GM21360 (cell line): ENCODE measurements around the gene ST6GAL1.
"Not testable (repeated sequence)": the region's sequence is repeated elsewhere in the genome, so short reads cannot be mapped to it uniquely, and the experiment has no call there.

Experiments
- ATAC-seq: cut with Tn5 transposase; IDR thresholded peaks from one replicate; pipeline ENCODE4 v1.9.1; 2021; ENCODE audit warnings: mild to moderate bottlenecking, moderate library complexity; ENCODE audit not compliant: unreplicated experiment

ST6GAL1 gene

GRCh38 chr3:187042346-187042745 lies 112.0 kb downstream of the ST6GAL1 start:
- ATAC-seq: no peak

GRCh38 chr3:187042874-187043458 lies 112.6 kb downstream of the ST6GAL1 start:
- ATAC-seq: no peak

- ATAC-seq: peak; percentile 68
These were observed 113.9 kb downstream of the ST6GAL1 start for GRCh38 chr3:187044206-187044605.

GRCh38 chr3:187044867-187045552 lies 114.7 kb downstream of the ST6GAL1 start:
- no peak for ATAC-seq

GRCh38 chr3:187046033-187046432 lies 115.7 kb downstream of the ST6GAL1 start:
- ATAC-seq: no peak

- no peak for ATAC-seq
These were observed 119.3 kb downstream of the ST6GAL1 start for GRCh38 chr3:187049462-187050101.

- ATAC-seq: no peak
These were observed 120.7 kb downstream of the ST6GAL1 start for GRCh38 chr3:187051066-187051465.

GRCh38 chr3:187051724-187052366 lies 121.5 kb downstream of the ST6GAL1 start:
- no peak for ATAC-seq

- ATAC-seq: not testable (repeated sequence)
These were observed 122.1 kb downstream of the ST6GAL1 start for GRCh38 chr3:187052427-187052826.

GRCh38 chr3:187054433-187054832 lies 124.1 kb downstream of the ST6GAL1 start:
- not testable (repeated sequence) for ATAC-seq

GRCh38 chr3:187057803-187058202 lies 127.5 kb downstream of the ST6GAL1 start:
- not testable (repeated sequence) for ATAC-seq

- ATAC-seq: no peak
These were observed 131.4 kb downstream of the ST6GAL1 start for GRCh38 chr3:187061748-187062147.

- no peak for ATAC-seq
These were observed 132.3 kb downstream of the ST6GAL1 start for GRCh38 chr3:187062526-187063177.

GRCh38 chr3:187063286-187064121 lies 133.2 kb downstream of the ST6GAL1 start:
- ATAC-seq: no peak

GRCh38 chr3:187064210-187065115 lies 134.1 kb downstream of the ST6GAL1 start:
- ATAC-seq: no peak

GRCh38 chr3:187066228-187066995 lies 136.1 kb downstream of the ST6GAL1 start:
- ATAC-seq: no peak

GRCh38 chr3:187068787-187069186 lies 138.5 kb downstream of the ST6GAL1 start:
- ATAC-seq: no peak

- no peak for ATAC-seq
These were observed 139.7 kb downstream of the ST6GAL1 start for GRCh38 chr3:187069857-187070516.
